ENCODE results near the gene OR9A2.

- TF ChIP-seq CTCF (IDR thresholded peaks at IDR 0.05) (no peak), POLR2A (IDR thresholded peaks at IDR 0.05) (no peak), EP300 (IDR thresholded peaks at IDR 0.05) (no peak), POLR2AphosphoS5 (IDR thresholded peaks at IDR 0.05) (no peak)
These were observed 15.3 kb upstream of the OR9A2 start for GRCh38 chr7:143042159-143042789.
